ENCODE measurements around the gene PREB.

GRCh38 chr2:27154488-27154887, 20.1 kb upstream of the PREB start:
- no peak for TF ChIP-seq CTCF (IDR thresholded peaks at IDR 0.05; ENCODE audit: low read depth, low read length, poor library complexity, severe bottlenecking)
- TF ChIP-seq EZH2phosphoT487 (IDR thresholded peaks at IDR 0.05; ENCODE audit: borderline replicate concordance, low read length), result no peak
